Measurements from ENCODE around the gene ATG9A. TPM values are rescaled to one million over a fixed set of nuclear protein-coding genes. Genes with fewer than 3 reads are reported as not detected.

The ATG9A gene
- total RNA-seq, 2 donors from 2014 or later, result 45.4 to 45.7 TPM

DNA sequence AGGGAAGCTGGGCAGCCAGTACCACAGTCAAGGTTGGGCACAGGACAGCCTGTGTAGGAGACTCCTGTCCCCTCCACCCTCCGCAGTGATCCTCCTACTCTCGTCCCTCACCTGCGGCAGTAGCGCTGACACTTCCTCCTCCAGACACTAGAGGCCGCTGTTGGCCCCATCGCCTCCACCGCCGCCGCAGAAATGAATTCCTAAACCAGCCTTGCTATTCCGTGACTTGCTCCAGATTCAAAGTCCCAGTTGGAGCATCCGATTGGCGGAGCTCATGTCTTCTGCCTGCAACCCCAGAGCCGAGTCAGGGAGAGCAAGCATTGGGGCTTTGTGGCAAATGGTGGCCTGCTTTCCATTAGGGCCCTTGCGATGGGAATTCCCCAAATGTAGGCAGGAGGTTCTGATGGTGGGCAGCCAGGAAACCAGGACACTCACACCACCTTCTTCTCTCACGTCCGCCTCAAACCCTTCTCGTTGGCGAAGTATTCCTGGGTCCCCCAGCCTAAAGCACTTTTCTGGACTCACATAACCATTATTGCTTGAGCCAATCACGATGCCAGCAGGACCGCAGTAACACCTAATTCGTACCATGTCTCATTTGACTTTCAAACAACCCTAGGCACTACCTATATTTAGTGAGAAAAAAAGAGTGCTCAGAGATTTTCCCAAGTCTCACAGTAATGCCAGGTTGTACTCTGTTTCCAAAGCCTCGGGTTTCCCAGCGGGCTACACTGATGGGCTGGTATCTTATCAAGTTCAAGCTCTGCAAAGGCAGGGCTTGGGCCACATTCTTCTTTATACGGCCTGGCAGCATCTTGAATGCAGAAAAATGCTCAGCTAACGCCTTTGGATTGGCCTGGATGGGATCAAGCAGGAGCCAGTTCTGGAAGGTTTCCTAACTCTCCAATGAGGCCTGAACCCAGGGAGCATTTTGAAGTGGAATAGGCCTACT, 48.5 kb upstream of the ATG9A start:
- Mint-ChIP-seq H3K36me3 (ENCODE audit: low read depth) (peaks cover 15% of the 10 kb centered on the region), H3K4me3 (peak overlapping the region; percentile 74), H3K27me3 (ENCODE audit: insufficient read depth) (no peaks in the 10 kb centered on the region), H3K27ac (peak overlapping the region; percentile 96), H3K4me1 (peaks cover 43% of the 10 kb centered on the region), H3K9me3 (no peaks in the 10 kb centered on the region)
- H3K9me3 ChIP-seq (ENCODE audit: control insufficient read depth, low read length), result no peaks in the 10 kb centered on the region
- peak overlapping the region; percentile 95 for H3K27ac ChIP-seq (ENCODE audit: low read depth, low read length)
- H3K4me3 ChIP-seq (ENCODE audit: low read length), result peak overlapping the region; percentile 86
- no peaks in the 10 kb centered on the region for H3K27me3 ChIP-seq (ENCODE audit: control insufficient read depth, insufficient read depth, low read length, poor library complexity, severe bottlenecking)
- TF ChIP-seq, protein P1, sequence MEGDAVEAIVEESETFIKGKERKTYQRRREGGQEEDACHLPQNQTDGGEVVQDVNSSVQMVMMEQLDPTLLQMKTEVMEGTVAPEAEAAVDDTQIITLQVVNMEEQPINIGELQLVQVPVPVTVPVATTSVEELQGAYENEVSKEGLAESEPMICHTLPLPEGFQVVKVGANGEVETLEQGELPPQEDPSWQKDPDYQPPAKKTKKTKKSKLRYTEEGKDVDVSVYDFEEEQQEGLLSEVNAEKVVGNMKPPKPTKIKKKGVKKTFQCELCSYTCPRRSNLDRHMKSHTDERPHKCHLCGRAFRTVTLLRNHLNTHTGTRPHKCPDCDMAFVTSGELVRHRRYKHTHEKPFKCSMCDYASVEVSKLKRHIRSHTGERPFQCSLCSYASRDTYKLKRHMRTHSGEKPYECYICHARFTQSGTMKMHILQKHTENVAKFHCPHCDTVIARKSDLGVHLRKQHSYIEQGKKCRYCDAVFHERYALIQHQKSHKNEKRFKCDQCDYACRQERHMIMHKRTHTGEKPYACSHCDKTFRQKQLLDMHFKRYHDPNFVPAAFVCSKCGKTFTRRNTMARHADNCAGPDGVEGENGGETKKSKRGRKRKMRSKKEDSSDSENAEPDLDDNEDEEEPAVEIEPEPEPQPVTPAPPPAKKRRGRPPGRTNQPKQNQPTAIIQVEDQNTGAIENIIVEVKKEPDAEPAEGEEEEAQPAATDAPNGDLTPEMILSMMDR (conservative IDR thresholded peaks at IDR 0.05), result peak; percentile 97
- peak overlapping the region; percentile 94 for H3K9ac ChIP-seq (ENCODE audit: extremely low read depth, low read length, poor library complexity, severe bottlenecking)
- peaks cover 23% of the 10 kb centered on the region for H3K36me3 ChIP-seq (ENCODE audit: control insufficient read depth, insufficient read depth, low read length)
- H3K4me1 ChIP-seq (ENCODE audit: control insufficient read depth, insufficient read depth, low read length), result peaks cover 31% of the 10 kb centered on the region
- 34 to 40% methylated on average over 21 to 25 of the region's 25 CpGs for WGBS, 2 experiments (ENCODE audit: insufficient coverage in 1 of 2, insufficient read length in 1 of 2)
- peak; percentile 98 for DNase-seq

- peak overlapping the region; percentile 66 for H3K27ac ChIP-seq (ENCODE audit: low read depth, low read length)
- peaks cover 25% of the 10 kb centered on the region for H3K4me1 Mint-ChIP-seq
Observed at GRCh38 chr2:219274361-219274921, 45.0 kb upstream of the ATG9A start.

DNA sequence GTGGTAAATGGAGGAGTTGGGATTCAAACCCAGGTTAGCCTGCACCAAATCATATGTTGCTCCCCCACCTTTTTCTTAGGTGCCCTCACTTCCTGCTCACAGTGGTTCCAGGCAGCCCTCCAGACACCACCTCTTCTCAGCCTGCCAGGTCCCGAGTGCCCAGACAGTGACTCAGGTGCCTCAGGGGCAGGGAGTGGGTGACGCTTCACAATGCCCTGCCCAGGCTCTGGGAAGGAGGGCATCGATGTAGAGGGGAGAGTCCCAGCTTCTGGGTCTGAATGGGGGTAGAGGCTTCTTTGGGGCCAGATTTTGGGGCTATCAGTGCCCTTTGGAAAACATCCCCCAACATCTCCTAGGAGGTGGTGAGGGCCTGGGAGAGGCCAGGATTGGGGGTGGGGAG, 44.5 kb upstream of the ATG9A start:
- no peak overlapping the region for H3K4me3 ChIP-seq (ENCODE audit: low read length)
- peaks cover 7% of the 10 kb centered on the region for H3K27me3 ChIP-seq (ENCODE audit: control insufficient read depth, insufficient read depth, low read length, poor library complexity, severe bottlenecking)
- H3K4me1 Mint-ChIP-seq, result peaks cover 25% of the 10 kb centered on the region
- 91% methylated on average over 3 of the region's 3 CpGs; no CpG with 5 or more reads in 1 of the 2 experiments for WGBS, 2 experiments (ENCODE audit: insufficient coverage in 1 of 2, insufficient read length in 1 of 2)
- TF ChIP-seq, protein P1 (conservative IDR thresholded peaks at IDR 0.05), result no peak
- H3K27me3 Mint-ChIP-seq (ENCODE audit: insufficient read depth), result peaks cover 28% of the 10 kb centered on the region
- H3K27ac Mint-ChIP-seq, result peak overlapping the region; percentile 94
- H3K4me3 Mint-ChIP-seq, result no peak overlapping the region
- no peaks in the 10 kb centered on the region for H3K36me3 Mint-ChIP-seq (ENCODE audit: low read depth)
- no peaks in the 10 kb centered on the region for H3K36me3 ChIP-seq (ENCODE audit: control insufficient read depth, insufficient read depth, low read length)
- H3K9me3 ChIP-seq (ENCODE audit: control insufficient read depth, low read length), result no peaks in the 10 kb centered on the region
- DNase-seq, result no peak
- no peaks in the 10 kb centered on the region for H3K9me3 Mint-ChIP-seq
- H3K4me1 ChIP-seq (ENCODE audit: control insufficient read depth, insufficient read depth, low read length), result peaks cover 17% of the 10 kb centered on the region
- peak overlapping the region; percentile 66 for H3K27ac ChIP-seq (ENCODE audit: low read depth, low read length)
- H3K9ac ChIP-seq (ENCODE audit: extremely low read depth, low read length, poor library complexity, severe bottlenecking), result peak overlapping the region; percentile 29

More at GRCh38 chr2:219274361-219274921, 45.0 kb upstream of the ATG9A start:
- no peaks in the 10 kb centered on the region for H3K9me3 Mint-ChIP-seq
- no peak overlapping the region for H3K4me3 ChIP-seq (ENCODE audit: low read length)
- H3K9me3 ChIP-seq (ENCODE audit: control insufficient read depth, low read length), result no peaks in the 10 kb centered on the region
- H3K9ac ChIP-seq (ENCODE audit: extremely low read depth, low read length, poor library complexity, severe bottlenecking), result peak overlapping the region; percentile 29
- peaks cover 7% of the 10 kb centered on the region for H3K27me3 ChIP-seq (ENCODE audit: control insufficient read depth, insufficient read depth, low read length, poor library complexity, severe bottlenecking)
- peaks cover 23% of the 10 kb centered on the region for H3K27me3 Mint-ChIP-seq (ENCODE audit: insufficient read depth)
- TF ChIP-seq, protein P1 (conservative IDR thresholded peaks at IDR 0.05), result no peak
- no peaks in the 10 kb centered on the region for H3K36me3 Mint-ChIP-seq (ENCODE audit: low read depth)
- 55 to 63% methylated on average over 4 to 6 of the region's 6 CpGs for WGBS, 2 experiments (ENCODE audit: insufficient coverage in 1 of 2, insufficient read length in 1 of 2)
- H3K27ac Mint-ChIP-seq, result peak overlapping the region; percentile 94
- no peak overlapping the region for H3K4me3 Mint-ChIP-seq
- H3K36me3 ChIP-seq (ENCODE audit: control insufficient read depth, insufficient read depth, low read length), result no peaks in the 10 kb centered on the region
- peak; percentile 89 for DNase-seq
- H3K4me1 ChIP-seq (ENCODE audit: control insufficient read depth, insufficient read depth, low read length), result peaks cover 17% of the 10 kb centered on the region
